Kidney capillary endothelial cell (primary cell): ENCODE measurements around the gene APOC4.
A peak's percentile ranks its signal among the peaks of the same experiment; 100 is the strongest.
"Not testable (repeated sequence)": the region's sequence is repeated elsewhere in the genome, so short reads cannot be mapped to it uniquely, and the experiment has no call there.

Experiments
- DNase-seq: peaks from one replicate; pipeline ENCODE4 v3.0.0-alpha.2; 2018; ENCODE audit warnings: low spot score

Gene APOC4

DNA sequence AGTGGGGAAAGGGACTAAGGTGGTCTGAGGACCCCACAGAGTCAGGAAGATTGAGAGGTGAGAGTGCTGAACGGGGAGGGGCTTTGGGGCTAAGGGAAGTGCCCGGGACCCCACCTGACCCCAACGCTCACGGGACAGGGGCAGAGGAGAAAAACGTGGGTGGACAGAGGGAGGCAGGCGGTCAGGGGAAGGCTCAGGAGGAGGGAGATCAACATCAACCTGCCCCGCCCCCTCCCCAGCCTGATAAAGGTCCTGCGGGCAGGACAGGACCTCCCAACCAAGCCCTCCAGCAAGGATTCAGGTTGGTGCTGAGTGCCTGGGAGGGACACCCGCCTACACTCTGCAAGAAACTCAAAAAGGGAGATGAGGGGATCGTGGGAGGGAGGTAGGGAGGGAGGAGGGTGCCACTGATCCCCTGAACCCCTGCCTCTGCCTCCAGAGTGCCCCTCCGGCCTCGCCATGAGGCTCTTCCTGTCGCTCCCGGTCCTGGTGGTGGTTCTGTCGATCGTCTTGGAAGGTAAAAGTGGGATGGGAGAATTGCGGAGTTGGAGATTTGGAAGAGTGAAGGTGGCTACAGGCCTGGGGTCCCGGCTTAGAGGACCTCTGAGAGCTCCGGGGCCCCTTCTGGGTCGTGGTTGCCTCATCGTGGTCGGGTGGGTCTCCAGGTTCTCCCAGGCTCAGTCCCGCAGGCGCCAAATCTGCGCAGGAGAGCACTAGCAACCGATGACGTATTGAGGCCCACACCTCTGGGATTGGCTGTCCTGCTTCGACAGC lies 27.4 kb upstream of the APOC4 start, which contains the start of gene APOC1:
APOC1 (plus strand) TSS at position 176 of the 774 bp plus-strand sequence; CDS start at position 460, 284 bp downstream.
- peak; percentile 72 for DNase-seq

GRCh38 chr19:44924243-44924725 lies 17.8 kb upstream of the APOC4 start:
- DNase-seq, result no peak

DNA sequence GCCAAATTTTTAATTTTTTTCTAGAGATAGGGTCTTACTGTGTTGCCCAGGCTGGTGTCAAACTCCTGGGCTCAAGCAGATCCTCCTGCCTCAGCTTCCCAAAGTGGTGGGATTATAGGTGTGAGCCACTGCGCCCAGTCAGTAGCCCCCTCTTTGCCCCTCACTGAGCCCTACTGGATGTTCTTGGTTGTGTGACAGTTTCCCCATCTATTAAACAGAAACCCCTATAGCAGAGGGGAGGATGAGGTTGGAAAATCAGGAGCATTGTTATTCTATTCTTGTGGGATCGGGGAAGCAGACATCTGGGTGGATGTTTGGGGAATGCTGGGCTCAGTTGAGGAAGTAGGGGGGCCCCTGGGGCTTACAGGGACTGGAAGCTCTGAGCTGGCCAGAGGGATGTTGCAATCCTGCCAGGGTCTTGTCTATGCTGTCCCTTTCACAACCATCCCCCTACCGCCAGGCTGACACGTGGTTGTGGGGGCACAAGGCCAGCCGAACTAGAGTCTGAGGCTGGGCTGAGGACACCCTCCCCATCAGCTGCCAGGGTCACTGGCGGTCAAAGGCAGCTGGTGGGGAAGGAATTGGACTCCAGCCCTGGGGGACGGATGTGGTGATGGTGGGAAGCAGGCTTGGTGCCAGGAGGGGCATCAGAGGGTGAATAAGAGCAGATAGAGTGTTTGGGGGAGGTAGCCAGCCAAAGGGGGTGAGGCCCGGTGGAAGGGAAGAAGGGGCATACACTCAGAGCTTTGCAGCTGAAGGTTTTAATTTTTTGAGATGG lies 16.7 kb upstream of the APOC4 start:
- no peak for DNase-seq

- DNase-seq, result not testable (repeated sequence)
Observed at GRCh38 chr19:44926245-44927077, 15.6 kb upstream of the APOC4 start.

GRCh38 chr19:44927746-44928145 lies 14.3 kb upstream of the APOC4 start:
- no peak for DNase-seq

DNA sequence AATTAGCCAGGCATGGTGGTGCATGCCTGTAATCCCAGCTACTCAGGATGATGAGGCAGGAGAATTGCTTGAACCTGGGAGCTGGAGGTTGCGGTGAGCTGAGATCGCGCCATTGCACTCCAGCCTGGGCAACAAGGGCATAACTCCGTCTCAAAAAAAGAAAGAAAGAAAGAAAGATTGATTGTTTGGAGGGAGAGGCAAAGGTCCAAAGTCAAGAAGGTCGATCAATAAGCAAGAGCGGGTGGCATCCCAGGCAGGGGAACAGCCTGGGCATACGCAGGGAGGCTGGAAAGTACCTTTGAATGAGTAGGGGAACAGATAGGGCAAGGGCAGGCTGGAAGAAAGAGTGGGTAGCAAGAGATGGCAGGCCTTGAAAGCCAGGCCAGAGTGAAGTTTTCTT lies 11.9 kb upstream of the APOC4 start:
- no peak for DNase-seq

DNA sequence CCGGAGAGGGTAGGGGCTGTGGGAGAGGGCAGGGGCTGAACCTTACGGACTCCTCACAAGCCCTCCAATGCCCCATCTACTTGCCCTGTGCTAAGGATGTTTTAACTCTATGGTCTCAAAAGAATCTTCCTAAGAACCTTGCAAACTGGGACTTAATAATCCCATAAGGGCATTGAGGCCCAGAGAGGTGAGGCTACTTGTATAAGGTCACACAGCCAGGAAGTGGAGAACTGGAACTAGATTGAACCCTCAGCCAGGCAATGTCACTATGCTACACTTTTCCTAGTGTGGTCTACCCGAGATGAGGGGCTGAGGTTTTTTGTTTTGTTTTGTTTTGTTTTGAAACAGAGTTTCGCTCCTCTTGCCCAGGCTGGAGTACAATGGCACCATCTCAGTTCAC lies 10.5 kb upstream of the APOC4 start:
- no peak for DNase-seq

GRCh38 chr19:44939668-44940067 lies 2.4 kb upstream of the APOC4 start:
- no peak for DNase-seq

- no peak for DNase-seq
Observed at GRCh38 chr19:44943801-44944249, 1.8 kb downstream of the APOC4 start.

DNA sequence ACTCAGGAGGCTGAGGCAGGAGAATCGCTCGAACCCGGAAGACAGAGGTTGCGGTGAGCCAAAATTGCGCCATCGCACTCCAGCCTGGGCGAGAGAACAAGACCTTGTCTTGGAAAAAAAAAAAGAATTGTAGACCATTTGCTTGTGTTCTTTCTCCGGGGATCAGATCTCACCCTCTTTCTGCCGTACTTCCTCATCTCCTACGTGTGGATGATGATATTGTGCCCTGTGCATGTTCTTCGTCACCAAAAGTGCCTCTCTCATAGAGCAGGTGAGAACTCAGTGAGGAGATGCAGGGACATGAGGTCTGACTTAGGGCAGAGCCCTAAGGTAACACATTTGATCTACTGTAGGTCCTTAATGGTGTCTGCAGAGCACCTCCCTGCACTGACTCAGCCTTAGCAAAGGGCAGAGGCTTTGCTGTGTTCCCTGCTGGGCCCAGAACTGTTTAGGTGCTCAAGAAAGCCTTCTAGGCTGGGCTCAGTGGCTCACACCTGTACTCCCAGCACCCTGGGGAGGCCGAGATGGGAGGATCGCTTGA lies 5.1 kb downstream of the APOC4 start:
- no peak for DNase-seq

DNA sequence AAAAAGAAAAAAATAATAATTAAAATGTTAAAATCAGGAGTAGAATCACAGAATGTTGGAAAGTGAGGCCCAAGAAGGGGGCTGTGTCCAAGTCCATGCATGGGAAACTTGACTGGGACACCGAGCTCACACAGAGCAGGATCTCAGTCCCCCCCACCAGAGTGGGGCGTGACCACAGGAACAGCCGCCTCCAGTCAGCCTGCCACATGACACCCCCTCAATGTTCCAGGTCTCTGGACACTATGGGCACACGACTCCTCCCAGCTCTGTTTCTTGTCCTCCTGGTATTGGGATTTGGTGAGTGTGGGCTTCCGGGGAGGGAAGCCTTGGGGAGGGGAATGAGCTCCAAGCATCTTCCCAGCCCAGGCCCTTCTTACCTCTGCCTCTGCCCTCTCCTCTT lies 6.2 kb downstream of the APOC4 start:
- DNase-seq, result no peak

DNA sequence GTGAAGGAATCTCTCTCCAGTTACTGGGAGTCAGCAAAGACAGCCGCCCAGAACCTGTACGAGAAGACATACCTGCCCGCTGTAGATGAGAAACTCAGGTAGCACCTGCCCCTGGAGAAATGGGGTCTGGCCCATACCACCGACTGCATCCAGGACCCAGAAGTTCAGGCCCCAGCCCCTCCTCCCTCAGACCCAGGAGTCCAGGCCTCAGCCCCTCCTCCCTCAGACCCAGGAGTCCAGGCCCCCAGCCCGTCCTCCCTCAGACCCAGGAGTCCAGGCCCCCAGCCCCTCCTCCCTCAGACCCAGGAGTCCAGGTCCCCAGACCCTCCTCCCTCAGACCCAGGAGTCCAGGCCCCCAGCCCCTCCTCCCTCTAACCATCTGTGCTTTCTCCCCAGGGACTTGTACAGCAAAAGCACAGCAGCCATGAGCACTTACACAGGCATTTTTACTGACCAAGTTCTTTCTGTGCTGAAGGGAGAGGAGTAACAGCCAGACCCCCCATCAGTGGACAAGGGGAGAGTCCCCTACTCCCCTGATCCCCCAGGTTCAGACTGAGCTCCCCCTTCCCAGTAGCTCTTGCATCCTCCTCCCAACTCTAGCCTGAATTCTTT lies 6.8 kb downstream of the APOC4 start:
- DNase-seq, result no peak

GRCh38 chr19:44949550-44949949 lies 7.5 kb downstream of the APOC4 start:
- DNase-seq, result no peak

DNA sequence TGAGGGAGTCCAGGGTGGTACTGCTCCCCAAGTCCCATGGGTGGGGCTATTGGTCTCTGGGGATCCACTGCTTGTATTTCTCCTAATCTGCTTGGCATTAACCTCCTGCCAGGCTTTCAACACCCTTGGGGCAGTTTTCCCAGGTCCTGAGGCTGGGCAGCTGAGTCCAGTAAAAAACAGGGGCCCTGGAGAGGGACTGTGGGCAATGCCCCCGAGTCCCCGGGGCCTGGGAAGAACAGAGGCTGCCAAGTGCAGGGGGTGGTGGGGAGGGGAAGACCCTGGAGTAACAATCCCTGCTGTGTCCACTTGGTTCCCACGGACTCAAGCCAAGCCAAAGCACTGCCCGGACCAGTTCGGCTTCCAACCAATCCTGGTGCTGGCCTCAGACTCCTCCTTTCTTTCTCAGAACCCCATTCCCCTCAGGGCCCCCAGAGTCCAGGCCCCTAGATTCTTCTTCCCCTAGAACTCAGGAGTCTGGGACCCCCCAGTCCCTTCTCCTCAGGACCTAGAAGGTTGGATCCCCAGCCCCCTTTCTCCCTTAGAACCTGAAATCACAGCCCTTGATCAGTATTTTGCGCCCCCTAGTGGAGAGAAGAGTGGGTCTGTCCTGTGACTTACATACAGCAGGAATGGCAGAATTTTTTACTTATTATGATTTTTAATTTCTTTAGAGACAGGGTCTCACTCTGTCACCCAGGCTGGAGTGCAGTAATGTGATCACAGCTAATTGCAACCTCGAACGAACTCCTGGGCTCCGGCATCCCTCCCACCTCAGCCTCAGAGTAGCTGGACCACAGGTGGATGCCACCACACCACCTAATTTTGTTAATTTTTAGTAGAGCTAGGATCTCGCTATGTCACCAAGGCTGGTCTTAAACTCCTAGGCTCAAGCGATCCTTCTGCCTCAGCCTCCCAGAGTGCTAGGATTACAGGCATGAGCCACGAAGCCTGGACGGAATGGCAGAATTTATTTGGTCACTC lies 9.4 kb downstream of the APOC4 start:
- peak; percentile 64 for DNase-seq

GRCh38 chr19:44954278-44954648 lies 12.2 kb downstream of the APOC4 start:
- no peak for DNase-seq

DNA sequence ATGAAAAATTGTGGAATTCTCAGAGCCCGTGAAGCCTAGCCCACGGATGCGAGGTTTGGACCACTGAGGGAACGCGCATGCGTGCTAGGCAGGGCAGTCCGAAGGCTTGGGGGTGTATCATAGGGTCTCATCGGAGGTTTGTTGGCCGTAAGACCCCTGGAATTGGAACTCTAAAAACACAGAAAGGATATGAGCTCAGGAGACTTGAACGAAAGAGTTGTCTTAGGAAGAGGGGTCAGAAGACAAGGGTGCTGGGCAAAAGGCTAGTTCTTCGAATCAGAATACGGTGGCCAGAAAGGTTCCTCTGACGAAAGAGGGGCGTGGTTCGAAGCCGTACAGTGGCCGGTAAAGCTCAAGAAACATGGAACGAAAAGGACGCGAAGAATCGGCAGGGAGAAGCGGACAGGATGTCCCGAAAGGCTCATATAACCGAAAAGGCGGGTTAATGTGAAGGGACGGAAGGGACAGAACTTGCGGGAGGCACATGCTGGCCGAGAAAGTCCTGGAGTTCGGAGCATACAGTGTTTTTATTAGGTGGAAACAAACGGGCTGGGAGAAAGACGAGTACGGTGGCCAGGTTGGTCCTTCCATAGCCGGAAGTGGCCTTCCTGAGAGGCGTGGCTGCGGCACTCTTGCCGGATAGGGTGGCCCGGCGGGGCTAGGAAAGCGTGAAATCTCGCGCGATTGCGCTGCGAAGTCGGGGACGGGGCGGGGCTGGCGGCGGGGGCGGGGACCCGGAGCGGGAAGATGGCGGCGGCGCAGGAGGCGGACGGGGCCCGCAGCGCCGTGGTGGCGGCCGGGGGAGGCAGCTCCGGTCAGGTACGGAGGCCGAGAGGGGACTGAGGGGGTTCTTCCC lies 12.8 kb downstream of the APOC4 start, which contains the start of gene CLPTM1:
CLPTM1 (plus strand) TSS at position 732 of the 856 bp plus-strand sequence; CDS start at position 748, 16 bp downstream.
- DNase-seq, result peak; percentile 96

DNA sequence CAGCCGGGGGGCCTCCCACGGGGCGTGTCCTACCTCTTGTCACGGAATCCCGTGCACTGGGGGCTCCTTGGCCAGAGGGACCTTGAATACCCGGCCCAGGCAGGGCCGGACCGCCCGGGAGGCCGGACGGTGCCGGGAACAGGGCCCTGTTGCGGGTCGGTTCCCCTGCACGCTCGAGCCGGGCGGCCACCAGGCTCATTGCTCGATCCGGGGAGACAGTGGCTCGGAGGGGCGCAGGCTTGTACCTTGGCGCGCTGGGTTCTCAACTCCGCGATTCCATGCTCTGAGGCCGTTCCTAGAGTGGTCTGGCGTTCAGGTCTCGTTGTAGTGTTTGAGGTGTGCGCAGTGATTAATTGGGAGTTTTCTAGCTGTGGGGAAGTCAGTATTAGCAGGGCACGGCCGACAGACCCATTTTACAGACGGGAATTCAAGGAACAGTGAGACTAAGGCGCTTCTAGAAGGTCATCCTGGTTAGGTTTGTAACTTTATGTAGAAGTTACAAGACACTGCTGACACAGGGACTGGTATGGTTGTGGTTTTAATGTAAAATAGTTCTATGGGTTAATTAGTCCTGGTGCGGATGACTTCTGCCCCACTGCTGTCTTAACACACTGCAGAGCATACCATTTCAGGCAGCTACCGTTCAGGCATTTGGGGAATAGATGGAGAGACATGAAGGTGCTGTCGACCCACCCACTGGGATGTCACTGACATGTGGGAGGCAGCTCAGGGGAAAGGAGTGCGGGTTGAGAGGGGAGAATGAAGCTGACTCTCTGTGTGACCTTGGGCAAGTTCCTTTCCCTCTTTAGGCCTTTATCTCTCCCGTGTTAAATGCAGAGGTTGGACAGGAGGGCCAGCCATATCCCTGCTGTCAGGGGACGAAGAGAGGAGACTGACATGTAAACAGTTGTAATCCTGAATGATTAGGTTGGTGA lies 13.7 kb downstream of the APOC4 start:
- no peak for DNase-seq

DNA sequence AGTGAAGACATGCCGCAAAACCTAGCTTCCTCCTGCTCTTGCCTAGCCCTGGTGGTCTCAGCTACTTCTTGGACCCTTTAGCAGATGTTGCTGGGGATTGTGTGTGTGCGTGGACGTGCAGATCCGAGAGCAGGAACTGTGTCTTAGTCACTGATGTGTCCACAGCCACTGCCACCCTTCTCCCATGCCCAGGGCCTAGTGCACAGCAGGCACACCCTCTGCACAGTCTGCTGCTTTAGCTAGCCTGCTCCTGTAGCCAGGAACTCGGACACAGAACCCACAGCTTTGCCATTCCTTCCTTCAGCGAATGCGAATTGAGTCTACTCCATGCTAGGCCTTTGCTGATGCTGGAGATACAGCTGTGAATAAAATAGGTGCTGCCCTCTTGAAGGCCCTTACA lies 15.5 kb downstream of the APOC4 start:
- DNase-seq, result no peak
